Bone marrow (tissue), 2 donors: ENCODE results near the gene ACVR1.

Experiments
- DNase-seq, 2 donors: peaks; one replicate each; lab custom pipeline; 2025; lab: John Stamatoyannopoulos, UW

The ACVR1 gene

DNA sequence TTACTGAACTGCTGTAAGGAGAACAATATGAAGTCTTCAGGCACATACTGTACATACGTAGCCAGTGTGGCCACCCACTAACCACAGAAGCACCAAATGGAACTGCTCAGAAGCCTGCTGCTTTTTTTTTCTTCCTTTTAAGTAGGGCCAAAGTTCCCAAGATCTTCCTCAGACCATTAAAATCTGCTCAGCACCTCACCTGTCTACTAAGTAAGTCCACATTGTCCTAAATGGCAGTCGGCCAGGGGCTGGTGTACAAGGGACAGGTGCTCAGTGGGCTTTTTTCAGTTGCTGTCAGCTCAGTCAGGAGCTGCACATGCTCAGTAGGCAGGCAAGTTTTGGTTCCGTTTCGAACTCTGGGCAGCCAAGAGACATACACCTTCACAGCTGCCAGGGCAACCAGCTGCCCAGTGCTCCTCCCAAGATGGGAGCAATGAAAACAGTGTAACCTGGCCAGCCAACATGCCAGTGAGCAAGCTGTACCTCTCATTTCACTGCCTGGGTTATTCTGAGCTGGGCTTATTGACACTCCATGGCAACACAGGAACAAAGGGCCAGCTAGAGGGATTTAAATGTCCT, 86.1 kb downstream of the ACVR1 start:
- DNase-seq: no peak

DNA sequence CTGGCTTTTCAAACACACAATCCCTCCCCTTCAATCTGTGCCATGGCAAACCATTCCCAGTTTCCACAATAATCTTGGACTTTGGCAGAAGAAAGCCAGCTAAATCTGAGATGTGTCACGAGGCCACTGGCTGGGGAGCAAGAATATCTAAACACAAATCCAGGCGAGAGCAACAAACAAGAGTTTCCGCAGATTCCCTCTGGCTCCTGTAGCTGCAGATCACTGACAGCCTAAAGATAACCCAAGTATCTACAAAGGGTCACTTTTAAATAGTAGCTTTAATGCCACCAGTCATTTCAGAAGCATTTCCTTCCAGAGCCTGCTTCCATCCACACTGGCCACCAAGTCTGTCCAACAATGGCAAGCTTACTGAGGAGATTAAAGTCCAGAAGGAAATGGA, 86.9 kb downstream of the ACVR1 start:
- DNase-seq: no peak

DNA sequence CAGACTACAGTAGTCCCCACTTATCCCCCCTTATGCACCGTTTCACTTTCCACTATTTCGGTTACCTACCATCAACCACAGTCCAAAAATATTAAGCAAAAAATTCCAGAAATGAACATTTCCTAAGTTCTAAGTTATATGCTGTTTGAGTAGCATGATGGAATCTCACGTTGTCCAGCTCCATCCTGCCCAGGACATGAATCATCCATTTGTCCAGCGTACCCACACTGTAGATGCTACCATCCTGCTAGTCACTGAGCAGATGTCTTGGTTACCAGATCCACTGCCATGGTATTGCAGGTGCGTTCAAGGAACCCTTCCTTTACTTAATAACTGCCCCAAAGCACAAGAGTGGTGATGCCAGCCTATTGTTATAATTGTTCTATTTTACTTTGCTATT, 87.9 kb downstream of the ACVR1 start:
- no peak for DNase-seq

DNA sequence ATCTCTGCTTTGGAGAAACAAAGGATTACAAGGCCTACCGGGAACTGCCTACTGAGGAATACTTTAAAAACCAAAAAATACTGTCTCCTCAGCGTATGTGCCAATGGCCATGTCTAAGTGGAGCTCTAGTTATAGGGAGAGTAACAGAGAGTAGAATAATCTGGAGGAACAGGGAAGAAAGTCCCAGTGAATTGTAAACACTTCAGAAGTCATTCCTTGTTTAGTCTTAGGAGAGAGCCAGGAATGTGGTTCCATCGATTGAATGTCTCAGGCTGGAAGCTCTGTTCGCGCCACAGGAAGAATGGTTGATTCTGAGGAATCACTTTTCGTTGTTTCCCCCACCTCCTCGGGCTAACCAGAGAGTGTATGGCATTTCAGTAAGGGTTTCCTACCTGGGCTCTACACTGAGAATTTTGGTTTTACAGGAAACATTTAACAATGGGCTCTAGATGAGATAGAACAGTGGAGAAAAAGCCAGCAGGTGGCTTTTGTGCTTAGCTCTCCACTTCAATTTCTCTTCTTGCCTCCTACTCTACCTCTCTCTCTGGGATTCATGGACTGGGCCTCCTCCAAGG, 88.7 kb downstream of the ACVR1 start:
- DNase-seq: no peak

DNA sequence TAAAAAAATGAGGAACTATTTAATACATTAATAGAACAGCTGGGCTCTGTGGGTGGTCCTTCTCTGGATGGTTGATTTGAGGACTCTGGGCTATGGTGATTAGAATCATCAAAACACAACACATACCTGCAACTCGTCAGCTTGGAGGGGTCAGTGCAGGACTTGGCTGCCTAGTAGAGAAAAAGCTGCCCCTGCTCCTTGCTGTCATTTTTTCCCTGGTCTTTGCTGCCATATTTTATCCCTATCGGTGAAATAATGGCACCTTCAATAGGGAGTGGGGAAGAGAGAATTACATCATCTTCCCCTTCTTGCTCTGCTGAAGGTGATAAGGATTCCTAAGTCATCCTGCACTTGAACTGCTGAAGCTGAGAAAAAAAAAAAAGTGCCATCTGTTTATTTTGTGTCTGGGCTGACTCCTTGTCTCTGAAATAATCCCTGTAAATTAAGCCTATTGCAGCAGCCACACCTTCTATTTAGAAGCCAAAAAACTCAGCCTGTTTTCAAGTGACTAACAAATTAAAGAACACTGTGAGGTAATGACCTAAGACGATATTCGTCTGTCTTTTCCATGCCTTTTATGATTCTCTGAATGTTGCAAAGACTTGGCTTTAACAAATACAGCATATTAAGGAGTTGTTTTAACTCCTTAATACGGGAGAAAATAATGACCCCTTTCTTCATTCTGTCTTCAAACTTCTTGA, 89.3 kb downstream of the ACVR1 start:
- no peak for DNase-seq

DNA sequence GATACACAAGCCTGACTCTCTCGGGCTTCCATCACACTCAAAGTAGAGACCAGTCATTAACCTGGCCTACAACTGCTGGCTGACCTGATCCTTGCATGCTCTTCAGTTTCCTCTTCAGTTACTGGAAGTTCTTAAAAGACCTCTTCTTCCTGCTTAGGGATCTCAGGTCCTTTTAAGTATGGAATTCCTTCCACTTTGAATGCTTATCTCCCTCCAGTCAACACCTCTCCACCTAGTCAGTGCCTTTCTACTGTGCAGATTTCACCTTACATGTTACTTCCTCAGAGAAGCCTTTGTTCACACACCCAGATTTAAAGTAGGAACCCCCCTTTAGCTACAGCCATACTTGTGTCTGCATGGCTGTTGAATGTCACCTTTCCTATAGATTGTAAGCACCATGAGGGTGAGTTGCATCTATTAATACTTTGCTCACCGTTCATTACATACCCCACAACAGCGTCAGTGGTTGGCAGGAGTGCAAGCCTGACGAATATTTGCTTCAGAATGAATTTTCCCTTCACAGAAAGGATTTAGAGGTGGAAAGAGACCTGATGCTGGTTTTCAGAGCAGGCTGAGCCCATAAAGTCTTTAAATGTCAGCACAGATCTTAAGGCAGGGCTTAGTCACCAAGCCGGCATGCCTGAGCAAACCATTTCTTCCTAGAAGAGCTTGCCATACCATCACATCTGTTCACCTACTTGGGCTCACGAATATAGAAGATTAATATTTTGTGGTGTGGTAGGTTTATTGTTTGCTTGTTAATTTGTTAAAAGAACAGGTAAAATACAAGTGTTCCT, 90.1 kb downstream of the ACVR1 start:
- DNase-seq: no peak

DNA sequence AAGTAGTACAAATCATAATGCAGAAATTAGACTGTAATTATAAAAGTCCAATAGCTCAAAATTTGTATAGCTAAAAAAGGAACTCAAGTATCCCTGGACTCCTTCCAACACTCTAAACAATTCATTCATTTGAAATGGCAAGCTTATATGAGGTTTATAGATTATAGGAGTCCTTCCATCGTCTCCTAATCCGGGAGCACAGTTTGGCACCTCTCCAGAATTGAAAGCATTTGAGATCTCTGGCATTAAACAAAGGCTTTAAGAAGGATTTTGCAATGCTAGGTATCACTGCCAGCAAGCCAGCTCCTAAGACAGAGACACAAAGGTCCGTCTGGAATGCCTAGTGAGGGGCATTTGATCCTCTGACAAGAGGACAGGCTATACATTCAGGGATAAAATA, 90.9 kb downstream of the ACVR1 start:
- no peak for DNase-seq

DNA sequence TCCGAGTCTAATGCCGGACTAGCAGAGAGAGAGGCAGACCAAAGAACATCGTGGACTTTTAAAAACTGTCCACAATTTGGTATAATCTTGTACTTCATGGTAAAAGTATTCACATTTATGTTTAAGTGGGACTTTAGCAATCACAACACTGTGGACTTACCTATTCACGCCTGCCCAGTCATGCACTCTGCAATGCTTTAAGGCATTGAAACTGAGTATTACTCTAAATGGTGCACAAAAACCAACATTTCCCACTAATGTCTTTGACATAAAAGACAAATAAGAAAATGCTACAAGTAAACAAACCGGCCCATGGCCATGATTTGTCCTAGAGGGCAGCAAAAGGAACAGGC, 91.3 kb downstream of the ACVR1 start:
- no peak for DNase-seq

DNA sequence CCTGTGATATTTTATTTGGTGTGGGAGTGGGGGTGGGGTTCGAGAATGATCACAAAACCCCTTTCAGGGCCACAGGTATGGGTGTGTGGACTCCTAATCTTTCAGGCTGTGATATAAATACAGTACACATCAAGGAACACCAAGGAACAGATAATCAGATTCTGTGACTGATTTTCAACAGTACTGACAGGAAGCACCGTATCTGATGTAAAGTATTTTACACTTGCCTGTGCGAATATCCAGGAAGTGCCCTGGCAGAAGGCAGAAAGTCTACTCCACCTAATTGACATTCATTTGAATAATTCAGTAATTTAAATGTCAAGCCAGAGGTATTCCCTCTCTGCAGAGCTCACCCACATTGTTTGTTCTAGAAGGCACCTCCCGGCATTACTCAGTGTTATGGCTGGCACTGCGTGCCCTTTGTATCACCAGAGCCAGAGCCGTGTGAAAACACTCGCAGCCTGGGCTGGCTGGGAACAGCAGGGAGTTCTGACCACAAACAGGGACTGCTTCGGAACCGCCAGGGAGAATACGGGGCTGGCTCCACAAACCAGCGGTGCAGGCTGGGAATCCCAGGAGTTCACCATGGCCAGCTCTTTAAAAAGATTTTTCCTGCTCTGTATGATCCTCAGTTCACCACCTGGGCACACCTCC, 91.8 kb downstream of the ACVR1 start:
- no peak for DNase-seq

DNA sequence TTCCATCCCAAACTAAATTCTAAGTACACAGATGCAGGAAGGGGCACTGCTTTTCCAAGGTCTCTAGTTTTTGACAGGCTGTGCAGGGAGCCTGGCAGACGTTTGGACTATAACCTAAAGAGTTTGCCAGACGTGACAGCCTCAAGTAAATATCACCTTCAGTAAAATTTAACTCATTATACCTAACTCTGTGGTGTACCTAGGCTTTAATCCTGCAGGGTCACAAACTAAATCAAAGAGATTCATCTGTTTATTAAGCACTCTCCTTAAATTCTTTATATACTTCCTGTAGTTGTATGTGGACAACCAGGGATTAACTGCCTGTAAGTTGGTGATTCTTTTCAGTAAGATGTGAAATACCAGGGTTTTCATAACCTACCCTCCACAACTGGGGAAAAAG, 92.9 kb downstream of the ACVR1 start:
- DNase-seq: no peak

DNA sequence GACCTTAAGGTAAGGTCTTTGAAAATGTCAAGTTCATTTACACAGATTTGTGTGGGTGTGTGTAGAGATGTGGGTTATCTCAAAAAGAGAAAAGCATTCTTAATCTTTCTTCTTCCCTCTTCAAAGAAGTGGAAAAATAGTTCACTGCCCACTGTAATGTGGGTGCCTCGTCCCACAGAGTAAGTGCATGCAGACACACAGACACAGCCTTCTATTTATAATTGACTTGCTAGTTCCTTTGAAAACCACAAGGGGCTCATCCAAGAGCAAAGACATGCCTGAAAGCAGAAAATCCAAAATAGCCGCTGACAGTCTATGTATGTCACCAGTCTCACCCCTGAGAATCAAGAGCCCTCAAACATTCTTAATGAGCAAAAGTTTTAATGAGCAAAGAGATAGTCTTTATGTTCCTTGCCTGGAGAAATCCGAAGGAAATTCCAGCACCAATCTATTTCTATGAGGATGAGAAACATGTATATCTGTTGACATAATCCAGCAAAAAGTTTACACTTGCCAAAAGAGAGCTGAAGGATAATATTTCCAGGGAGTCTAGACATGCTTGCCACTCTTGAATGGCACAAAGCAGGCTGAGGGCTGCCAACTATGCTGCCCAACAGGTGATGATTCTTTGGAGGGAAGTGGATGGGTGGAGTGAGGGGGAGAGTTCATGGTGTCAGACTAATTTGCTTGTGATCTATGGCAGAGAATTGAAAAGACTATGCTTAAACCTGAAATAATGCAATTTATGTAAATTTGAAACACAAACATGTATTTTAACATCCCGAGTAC, 93.9 kb downstream of the ACVR1 start:
- DNase-seq: no peak

DNA sequence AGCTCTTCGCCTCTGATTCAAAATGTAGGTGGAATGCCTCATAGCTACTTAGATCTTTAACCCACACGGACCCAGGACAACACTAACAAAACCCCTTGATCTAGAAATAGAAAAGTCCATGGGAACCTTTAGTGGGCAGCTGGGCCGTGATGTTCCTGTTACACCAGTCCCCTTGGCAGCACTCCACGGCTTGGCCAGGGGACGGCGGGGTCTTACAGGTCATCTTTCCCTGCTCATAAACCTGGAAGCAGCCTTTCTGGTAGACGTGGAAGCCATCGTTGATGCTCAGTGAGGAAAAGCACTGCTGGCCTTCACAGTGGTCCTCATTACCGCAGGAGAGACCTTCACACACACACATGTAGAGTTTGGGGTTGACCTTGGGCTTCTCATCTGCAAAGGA, 95.9 kb downstream of the ACVR1 start:
- DNase-seq: no peak

DNA sequence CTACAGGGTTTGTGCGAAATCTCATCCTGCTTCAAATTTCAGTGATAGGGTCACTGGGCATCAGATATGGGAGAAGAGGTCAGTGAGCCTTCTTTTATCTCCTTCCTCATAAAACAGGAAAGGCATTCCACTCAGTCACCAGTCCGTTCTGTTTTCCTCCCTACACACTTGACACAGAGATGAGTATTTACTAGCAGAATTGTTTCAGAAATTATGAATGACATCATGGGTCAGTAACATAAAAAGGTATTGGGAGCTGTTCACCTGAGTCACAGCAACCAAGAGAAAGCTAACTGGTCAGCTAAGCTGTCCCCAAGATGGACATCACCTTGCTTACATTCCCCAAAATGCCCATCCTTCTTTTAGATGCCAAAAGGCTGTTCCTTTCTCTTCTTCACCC, 96.3 kb downstream of the ACVR1 start:
- DNase-seq: no peak

DNA sequence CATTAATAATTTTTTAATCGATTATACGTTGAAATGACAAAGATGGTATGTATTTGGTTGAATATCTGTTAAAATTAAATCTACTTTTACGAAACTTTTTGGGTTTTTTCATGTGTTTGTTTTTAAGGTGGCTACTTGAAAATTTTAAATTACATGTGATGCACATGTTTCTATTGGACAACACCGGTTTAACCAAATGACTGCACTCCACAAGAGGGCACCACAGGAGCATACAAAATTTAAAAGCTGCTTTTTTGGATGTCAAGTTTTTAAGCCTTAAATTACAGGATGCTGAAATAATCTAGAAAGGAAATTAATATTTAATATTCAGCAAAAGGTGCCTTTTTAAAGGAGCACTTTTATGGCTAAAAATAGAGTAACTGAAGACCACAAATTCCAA, 98.7 kb downstream of the ACVR1 start:
- peak in 1 of 2 donors; percentile 13 for DNase-seq

DNA sequence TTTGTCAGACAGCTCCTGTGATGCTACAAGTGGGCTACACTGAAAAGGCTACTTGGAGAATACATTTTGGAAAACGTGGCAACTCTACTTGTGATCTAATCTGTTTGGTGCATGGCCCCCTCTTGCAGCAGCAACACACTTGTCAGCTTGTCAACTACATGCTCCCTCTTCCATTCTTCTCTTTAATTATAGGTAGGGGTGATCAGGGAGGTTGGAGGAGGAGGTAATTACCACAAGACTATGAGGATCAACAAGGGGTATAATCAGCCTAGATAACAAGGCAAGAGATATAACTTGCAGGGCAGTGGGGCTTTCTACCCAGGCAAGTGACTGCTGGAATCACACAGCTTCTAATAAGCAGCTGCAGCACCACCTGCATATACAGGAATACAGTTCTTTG, 104.9 kb downstream of the ACVR1 start:
- DNase-seq: no peak

DNA sequence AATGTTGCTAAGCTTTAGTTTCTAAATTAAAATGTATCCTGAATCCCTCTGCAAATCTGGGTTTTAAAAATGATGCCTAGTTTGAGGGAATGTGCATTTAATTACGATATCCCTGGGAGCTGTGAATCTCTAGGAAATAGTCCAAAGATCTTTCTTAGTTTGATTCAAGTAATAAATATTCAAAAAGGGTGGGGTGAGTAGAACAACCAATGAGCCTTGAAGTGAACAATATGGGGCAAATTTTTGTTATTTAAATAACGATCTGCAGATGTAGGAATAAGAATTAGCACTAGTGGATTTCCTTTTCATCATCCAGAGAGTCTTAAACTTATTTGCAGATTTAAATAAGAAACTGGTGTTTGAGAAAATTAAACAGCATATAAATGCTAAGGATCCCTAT, 106.3 kb downstream of the ACVR1 start:
- DNase-seq: no peak

DNA sequence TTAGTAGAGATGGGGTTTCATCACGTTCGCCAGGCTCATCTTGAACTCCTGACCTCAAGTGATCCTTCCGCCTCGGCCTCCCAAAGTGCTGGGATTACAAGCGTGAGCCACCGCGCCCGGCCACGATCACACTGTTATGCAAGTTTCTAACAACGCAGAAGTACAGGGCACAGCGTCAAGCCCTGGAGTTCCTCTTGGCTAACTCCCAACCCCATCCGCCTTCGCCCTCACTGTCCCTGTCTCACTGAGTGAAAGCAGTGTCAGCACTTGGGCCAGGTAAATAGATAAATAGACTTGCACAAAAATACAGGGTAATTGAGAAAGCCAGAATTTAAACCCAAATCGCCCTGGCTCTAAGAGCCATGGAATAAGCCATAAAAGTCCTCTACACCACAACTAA, 111.7 kb downstream of the ACVR1 start:
- no peak for DNase-seq

DNA sequence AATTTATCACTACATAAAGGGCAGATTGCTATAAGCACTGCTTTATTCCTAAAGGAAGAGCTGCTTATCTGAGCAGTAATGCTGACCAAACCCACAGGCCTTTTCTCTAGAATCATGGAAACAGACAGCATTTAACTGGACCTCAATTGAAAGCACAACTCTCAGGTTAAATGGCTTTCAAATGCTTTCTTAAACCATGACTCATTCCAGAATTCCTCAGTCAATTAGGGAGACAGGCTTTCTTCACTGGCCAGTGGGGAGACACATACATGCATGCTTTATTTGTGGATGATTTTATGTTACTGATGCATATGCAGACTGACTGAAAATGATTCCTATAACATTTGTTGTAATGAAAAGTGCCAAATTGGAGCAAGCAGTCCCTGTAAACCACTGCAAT, 114.6 kb downstream of the ACVR1 start:
- no peak for DNase-seq

DNA sequence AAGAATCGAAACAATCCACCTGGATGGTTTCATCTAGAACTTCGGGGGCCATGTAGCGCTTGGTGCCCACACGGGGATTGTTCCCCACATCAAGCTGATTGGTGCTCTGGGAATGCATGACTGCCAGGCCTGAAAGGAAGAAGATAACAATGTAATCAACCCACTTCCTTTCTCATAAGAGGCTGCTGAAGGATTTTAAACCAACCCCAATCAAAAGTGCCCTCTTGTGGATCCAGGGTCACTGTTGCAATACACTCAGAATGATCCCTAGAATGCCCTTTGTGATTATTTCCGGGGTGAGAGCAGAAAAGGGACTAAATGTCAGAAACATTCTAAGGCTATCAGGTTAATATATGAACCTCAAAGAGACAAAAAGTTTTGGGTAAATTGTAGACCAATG, 115.2 kb downstream of the ACVR1 start:
- no peak for DNase-seq

DNA sequence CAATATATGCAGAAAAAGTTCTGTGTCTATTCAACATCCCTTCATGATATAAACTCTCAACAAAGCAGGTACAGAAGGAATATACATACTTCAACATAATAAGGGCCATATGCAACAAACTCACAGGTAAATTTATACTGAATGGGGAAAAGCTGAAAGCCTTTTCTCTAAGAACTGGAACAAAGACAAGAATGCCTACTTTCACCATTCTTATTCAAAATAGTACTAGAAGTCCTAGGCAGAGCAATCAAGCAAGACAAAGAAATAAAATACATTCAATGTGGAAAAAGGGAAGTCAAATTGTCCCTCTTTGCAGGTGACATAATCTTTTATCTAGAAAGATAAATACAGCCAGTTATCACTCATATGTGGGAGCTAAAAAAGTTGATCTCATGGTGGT, 116.3 kb downstream of the ACVR1 start:
- no peak for DNase-seq

DNA sequence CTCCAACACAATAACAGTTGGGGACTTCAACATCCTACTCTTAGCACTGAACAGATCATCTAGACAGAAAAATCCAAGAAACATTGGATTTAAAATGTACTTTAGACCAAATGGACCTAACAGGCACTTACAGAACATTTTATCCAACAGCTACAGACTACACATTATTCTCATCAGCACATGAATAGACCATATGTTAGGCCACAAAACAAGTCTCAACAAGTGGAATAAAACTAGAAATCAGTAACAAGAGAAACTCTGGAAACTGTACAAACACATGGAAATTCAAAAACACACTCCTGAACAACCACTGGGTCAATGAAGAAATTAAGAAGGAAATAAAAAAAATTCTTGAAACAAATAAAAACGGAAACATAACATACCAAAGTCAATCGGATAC, 117.5 kb downstream of the ACVR1 start:
- no peak for DNase-seq

DNA sequence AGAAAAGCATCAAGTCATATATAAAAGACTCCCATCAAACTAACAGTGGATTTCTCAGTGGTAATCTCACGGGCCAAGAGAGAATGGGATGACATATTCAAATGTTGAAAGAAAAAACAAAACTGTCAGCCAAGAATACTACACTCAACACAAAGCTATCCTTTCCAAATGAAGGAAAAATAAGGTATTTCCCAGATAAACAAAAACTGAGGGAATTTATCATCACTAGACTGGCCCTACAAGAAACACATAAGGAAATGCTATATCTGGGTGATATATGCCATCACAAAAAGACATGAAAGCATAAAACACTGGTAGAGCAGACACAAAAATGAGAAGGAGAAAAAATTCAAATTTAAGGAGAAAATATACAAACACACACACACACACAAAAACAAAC, 118.6 kb downstream of the ACVR1 start:
- DNase-seq: no peak
